ENCODE measurements around the gene HYDIN.
"Not testable (repeated sequence)": the region's sequence is repeated elsewhere in the genome, so short reads cannot be mapped to it uniquely, and the experiment has no call there.

Gene HYDIN

DNA sequence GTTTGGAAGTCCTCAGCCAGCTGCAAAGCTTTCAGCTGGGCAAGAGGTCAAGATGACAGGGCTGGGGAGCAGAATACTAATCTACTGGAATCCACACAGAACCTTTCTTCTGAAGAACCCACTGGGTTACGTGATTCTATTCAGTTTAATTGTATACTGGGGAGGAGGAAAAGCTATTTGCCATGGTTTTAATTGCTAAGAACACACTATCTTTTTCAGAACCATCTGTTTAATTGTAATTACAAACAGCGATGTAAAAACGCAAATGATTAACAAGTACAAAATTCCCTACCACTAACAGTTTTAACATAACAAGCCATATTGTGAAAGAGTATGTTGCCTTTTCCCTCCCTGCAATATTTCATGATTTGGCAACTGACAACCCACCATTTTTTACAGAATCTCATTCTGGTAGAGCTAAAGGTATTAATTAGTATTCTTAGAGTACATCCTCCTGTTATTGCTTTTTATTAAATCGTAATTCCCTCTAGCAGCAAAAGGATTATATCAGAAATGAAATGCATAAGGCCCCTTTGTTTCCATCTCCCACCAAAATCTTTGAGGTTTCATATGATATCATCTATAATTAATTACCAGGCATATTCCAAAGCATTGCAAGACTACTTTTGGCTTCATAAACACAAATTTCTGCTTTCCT is 12.1 kb downstream of the HYDIN start:
- no peak for DNase-seq

DNA sequence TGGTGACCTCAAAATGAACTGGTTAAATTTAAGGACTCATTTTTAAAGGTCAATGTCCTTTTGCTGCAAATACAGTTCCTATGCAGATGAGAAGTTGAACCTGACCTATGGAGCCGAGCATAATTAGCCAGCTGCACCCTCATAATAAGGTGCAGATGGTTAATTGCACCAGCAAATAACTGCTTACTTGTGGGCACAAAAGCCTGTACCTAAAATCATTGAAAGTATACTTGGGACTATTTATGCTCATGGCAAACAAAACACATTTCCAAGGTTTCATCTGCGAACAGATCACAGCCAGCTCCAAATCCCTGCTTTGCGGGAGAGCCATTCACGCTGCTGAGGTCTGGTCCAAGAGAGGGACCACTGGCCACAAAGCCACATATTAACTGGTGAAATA is 13.0 kb downstream of the HYDIN start:
- DNase-seq: no peak

- DNase-seq: no peak
Measured at GRCh38 chr16:71216714-71217113, 13.8 kb downstream of the HYDIN start.

- DNase-seq: no peak
Measured at GRCh38 chr16:71214746-71215381, 15.7 kb downstream of the HYDIN start.

GRCh38 chr16:71205482-71206131 is 24.9 kb downstream of the HYDIN start:
- DNase-seq: no peak

DNA sequence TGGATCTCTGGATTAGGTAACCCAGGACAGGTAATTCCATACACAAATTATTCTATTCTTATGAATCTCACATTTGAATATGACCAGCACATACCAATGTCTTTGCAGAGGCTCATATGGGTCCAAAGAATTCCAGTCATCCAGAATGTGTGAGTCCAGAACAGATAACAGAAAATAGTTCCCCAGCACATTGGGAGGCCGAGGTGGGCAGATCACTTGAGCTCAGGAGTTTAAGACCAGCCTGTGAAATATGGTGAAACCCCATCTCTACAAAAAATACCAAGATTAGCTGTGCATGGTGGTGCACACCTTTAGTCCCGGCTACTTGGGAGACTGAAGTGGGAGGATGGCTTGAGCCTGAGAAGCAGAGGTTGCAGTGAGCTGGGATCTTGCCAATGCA is 26.9 kb downstream of the HYDIN start:
- DNase-seq: no peak

GRCh38 chr16:71201556-71201955 is 29.0 kb downstream of the HYDIN start:
- DNase-seq: no peak

DNA sequence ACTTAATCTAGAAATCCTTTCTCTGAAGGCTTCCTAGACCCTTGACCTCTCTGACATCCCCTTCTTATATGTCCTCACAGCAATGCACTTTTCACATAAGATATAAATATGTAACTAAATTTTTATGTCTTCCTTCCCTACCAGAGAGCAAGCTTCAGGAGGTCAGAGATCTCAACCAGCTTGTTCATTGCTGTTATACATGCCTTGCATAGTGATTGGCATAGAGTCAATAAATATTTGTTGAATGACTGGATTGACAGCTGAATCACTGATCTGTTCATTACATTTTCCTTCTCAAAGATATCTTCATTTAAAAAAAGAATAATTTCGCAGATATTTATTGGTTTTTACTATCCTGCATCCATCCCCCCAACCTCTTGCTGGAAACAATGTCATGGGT is 29.5 kb downstream of the HYDIN start:
- DNase-seq: no peak

DNA sequence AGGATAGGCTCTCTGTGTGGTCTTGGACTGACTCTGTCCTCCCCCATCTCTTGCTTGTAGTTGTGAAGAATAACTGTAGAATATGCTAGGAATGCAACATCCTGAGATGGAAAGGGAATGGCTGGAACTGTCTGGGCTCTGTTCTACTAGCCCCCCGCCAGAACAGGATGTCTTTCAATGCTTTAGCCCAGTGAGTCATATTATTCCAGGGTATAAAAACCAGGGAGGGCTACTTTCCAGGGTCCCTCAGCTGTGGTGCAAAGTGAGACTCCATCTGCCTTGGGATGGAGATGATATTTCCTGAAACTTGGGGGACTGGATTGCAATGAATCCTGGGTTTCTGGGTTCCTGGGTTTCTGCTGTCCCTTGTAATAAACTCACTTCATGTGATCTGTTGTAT is 32.1 kb downstream of the HYDIN start:
- DNase-seq: no peak

DNA sequence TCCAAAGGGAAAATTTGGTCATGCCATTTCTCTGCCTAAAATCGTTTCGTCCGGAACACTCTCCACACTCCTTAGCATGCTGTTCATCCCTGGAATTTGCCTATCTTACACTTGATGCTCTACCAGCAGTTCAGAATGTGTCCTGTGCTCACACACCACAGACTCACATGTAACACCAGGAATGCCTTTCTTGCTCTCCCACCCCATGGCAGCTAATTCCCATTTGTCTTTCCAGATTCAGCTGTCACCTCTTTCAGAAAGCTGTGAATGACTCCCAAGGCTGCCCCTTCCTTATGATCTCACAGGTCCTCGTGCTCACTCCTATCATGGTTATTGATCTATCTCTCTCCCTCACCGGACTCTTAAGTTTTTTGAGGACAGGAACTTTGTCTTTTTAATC is 38.1 kb downstream of the HYDIN start:
- no peak for DNase-seq

GRCh38 chr16:71188956-71189712 is 41.4 kb downstream of the HYDIN start:
- DNase-seq: no peak

DNA sequence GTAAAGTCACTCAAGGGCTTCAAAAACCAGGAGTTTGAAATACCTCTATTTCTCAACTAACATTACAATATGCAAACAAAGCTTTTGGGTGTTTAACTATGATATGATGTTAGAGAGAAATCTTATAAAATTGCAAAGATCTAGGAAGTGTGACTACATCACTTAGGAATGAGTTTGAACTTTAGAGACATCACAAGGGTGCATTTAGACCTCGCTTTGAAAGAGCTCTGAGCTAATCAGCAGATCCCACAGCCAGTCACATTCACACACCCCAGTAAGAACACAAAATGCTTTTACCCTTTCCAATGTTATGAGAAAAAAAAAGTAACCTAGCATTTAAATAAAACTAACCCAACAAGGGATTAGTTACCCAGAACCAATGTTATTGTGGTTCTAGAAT is 45.2 kb downstream of the HYDIN start:
- DNase-seq: no peak

DNA sequence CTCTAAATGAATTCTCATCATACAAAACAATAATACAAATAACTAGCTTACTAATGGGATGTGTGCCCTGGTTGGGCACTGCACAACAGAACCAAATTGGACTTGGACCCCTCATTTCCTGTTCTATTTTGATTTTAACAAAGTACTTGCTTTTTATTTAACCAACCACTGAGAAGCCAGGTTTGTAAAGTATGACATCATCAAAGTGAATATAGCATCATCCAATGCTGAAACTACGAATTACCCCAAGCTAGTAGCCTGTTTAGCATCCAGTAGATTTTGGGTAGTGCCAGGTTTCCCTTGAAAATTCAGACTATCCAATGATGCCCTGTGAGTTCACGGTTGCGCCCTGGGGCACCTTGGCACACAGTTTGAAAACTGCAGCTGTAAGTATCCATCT is 51.0 kb downstream of the HYDIN start:
- no peak for DNase-seq

GRCh38 chr16:71172481-71173207 is 57.9 kb downstream of the HYDIN start:
- DNase-seq: no peak

GRCh38 chr16:71161007-71161406 is 69.5 kb downstream of the HYDIN start:
- DNase-seq: not testable (repeated sequence)

DNA sequence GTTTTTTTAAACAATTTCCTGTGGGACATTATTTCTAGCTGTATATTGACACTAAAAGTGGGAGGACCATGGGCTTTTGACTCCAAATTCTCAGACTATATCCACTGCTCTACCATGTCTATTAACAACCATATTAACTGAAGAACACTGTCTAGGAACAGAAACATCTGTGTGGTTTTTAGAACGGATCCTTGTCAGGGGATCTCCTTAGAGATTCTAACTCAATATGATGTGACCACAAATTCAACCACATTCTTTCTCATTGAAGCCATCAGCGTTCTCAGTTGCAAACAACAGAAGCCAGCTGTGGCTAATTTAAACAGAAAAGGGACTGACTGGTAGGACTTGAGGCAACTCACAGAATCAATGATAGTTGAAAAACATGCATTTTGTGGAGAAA is 73.2 kb downstream of the HYDIN start:
- DNase-seq: not testable (repeated sequence)

DNA sequence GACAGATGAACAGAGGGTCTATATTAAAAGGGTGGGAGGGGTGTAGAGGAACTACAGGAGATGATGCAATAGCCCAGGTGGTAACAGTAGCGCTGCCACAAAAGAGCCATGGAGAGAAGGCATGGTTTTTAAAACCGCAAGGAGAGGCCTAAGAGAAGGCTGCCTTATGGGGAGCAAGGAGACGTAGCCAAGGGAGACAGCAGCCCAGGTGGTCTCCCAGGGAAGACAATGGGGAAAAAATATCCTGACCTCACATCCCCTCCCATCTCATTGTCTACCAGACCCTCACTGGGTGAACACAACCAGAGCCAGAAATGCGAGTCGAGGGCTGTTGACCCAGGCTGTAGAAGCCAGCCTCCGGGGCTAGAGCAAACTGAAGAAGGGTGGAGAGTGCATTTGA is 77.2 kb downstream of the HYDIN start:
- DNase-seq: not testable (repeated sequence)

DNA sequence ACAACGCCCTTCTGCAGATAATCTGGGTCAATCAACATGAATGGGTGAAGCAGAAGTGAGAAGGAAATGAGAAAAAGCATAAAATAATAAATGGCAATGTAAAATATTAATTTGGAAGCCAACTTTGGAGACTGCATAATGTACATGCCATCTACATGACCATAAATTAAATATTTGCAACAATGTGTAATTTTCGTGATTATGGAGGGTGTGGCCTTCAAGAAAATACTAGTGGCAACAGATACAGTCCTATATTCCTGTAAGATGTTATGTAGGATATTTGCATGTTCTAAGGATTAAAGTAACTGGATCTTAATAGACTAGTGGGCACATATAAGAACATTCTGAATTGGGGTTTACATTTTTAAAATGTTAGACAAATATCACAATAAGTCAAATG is 78.9 kb downstream of the HYDIN start:
- DNase-seq: not testable (repeated sequence)

DNA sequence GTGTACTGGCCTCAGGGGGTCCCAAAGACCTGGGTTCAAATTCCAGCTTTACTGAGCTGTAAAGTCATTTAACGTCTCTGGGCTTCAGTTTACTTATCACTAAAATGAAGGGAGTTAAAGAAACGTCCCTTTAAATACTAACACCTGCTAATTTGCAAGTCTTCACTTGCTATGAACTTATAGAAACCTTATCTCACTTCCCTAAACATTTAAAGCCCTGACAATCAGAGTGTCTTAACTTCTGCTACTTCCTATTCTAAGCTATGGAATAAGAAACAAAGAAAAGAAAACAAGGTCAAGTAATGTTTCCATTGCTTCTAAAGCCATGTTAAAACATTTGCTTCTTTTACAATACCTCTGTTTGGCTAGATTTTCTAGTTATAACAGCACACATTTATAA is 87.3 kb downstream of the HYDIN start:
- not testable (repeated sequence) for DNase-seq

DNA sequence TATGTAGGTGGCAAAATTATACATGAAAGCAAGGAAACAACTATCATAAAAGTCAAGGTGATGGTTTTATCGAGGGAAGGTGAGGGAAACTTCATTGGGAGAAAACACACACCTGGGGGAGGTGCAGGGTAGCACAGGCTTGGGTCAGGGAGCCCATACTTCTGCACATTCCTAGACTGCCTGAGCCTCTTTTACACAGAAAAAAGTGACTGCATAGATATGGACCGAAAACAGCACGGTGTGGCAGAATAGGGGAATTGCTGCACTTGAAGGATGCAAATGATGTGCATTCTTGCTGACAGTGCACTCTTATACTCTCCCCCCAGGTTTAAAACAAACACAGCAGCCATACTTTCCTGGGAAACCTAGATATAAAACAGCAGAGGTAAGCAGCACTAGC is 120.0 kb downstream of the HYDIN start:
- DNase-seq: not testable (repeated sequence)

DNA sequence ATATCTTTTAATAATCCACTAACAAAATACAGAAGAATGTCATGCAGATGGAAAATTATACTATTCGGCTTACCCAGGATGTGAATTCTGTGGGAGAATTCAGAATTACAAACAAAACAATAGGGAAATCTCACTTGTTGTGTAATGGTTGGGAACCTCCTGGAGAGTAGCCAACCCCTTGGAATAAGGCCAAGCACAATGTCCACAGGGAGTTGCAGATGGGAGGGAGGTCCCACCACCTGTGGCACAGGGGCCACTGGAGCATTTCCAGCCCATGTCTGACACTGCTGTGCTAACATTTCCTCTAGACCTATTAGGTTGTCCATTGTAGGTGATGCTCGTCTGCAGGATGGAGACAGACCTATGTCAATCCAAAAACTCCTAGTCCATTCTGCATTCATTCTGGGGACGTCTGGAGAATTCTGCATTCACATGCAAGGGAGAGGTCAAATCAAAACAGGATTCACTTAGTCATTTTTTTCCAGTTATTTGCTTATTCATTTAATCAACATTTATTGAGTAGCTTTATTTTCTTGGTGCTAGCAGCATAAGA is 120.8 kb downstream of the HYDIN start:
- DNase-seq: not testable (repeated sequence)

DNA sequence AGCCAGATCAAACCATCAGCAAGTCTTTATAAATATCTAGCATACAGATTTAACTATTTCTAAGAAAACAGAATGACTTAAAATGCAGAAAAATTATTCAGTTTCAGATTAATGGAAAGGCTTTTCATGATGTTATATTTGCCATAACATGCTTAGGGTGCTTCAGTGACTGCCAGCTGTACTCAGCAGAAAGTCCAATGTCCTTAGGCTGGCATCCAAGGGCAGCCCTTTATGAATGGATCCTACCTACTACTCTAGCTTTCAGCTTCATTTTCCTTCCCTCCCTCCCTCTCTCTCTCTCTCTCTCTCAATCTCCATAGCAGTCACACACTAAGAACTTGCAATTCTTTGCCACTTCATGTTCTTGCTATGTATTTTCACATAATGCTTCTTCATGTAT is 124.6 kb downstream of the HYDIN start:
- not testable (repeated sequence) for DNase-seq

- not testable (repeated sequence) for DNase-seq
Measured at GRCh38 chr16:71083573-71083972, 146.9 kb downstream of the HYDIN start.
